Measurements from ENCODE around the gene LAMC3. TPM values are rescaled to one million over a fixed set of nuclear protein-coding genes. Genes with fewer than 3 reads are reported as not detected.

LAMC3 gene
- total RNA-seq (2014; rRNA removed; shearing (Covaris generic)): not detected in 2 replicates

DNA sequence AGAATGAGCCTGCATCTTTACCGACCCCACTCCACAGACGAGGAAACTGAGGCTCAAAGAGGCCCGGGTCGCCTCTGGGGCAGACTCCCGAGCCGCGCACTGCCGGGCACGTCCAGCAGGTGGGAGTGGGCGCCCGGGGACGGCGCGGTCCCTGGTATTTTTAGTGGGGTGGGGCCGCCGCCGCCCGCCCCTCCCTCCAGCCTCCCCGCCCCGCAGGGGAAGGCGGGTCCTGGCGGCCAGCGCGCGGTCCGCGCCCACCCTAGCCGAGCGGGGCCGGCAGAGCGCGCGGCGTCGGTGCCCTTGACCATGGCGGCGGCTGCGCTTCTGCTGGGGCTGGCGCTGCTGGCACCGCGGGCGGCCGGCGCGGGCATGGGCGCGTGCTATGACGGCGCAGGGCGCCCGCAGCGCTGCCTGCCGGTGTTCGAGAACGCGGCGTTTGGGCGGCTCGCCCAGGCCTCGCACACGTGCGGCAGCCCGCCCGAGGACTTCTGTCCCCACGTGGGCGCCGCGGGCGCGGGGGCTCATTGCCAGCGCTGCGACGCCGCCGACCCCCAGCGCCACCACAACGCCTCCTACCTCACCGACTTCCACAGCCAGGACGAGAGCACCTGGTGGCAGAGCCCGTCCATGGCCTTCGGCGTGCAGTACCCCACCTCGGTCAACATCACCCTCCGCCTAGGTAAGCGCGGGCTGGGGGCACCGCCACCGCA is at the start of gene LAMC3:
TSS of gene LAMC3 (plus strand) at position 266 of the 710 bp plus-strand sequence. CDS start at position 307, 41 bp downstream.
- no peak for DNase-seq (ENCODE audit: low spot score)

DNA sequence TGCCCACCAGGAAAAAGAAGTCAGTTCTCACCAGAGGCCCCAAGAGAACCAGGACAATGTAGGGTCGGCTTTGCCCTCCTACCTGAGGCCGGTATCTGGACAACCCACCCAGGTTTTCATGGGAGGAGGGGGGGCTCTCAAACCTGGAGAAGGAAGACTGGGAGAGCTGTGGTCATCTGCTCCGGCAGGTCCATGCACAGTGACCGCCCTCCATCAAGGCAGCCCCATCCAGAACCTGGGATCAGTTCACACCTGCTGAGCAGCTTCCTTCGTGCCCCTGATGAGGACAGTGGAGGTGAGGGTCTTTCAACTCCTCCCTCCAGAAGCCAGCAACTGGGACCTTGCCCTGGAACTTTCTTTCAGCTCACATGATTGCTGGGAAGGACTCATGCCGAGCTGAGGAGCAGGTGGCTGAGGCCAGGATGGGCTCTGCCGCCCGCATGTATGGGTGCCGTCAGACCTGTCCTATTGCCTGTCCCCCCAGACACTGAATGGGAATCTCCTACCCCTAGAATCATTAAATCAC is 49.1 kb upstream of the LAMC3 start:
- DNase-seq (ENCODE audit: low spot score): no peak

GRCh38 chr9:130960522-130961378 is 48.2 kb upstream of the LAMC3 start:
- DNase-seq (ENCODE audit: low spot score): no peak

DNA sequence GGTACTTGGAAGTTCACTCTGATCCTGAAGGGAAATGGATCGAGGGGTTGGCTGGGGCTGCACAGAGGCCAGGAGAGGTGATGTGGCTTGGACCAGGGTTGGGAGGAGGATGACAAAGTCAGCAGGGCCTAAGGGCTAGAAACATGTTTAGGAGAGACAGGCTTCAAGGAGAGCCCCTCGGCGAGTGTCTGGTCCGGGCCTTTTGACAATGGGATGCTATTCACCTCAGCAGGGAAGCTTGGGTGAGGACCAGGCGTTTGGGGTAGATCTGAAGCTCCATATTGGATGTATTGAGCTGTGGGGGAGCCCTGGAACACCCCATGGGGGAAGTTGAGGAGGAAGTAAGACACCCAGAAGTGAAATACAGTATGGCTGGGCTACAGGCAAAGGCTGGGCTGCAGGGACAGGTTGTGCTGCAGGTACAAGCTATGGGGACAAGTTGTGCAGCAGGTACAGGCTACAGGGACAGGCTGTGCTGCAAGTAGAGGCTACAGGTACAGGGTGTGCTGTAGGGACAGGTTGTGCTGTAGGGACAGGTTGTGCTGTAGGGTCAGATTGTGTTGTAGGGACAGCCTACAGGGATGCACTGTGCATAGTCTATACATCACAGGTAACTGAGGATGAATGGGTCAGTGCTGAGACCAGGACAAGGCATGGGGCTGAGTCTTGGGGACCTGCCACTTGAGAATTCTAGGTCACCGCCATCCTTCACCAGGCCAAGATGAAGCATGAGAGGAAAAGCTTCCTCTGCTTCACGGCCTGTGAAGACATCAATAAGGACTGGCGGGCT is 47.3 kb upstream of the LAMC3 start:
- DNase-seq (ENCODE audit: low spot score): no peak

GRCh38 chr9:130962418-130963316 is 46.3 kb upstream of the LAMC3 start:
- peak; percentile 35 for DNase-seq (ENCODE audit: low spot score)

GRCh38 chr9:130963337-130963908 is 45.6 kb upstream of the LAMC3 start:
- DNase-seq (ENCODE audit: low spot score): no peak

GRCh38 chr9:130963916-130964315 is 45.1 kb upstream of the LAMC3 start:
- no peak for DNase-seq (ENCODE audit: low spot score)

DNA sequence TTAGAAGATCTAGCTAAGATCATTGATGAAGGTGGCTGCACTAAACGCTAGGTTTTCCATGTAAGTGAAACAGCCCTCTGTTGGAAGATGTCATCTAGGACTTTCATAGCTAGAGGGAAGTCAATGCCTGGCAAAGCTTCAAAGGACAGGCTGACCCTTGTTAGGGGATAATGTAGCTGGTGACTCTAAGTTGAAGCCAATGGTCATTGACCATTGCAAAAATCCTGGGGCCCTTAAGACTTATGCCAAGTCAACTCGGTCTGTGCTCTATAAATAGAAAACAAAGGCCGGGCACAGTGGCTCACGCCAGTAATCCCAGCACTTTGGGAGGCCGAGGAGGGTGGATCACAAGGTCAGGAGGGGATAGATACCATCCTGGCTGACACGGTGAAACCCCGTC is 43.3 kb upstream of the LAMC3 start:
- no peak for DNase-seq (ENCODE audit: low spot score)

GRCh38 chr9:130970052-130970451 is 38.9 kb upstream of the LAMC3 start:
- DNase-seq (ENCODE audit: low spot score): no peak

GRCh38 chr9:130970855-130971254 is 38.1 kb upstream of the LAMC3 start:
- DNase-seq (ENCODE audit: low spot score): no peak

DNA sequence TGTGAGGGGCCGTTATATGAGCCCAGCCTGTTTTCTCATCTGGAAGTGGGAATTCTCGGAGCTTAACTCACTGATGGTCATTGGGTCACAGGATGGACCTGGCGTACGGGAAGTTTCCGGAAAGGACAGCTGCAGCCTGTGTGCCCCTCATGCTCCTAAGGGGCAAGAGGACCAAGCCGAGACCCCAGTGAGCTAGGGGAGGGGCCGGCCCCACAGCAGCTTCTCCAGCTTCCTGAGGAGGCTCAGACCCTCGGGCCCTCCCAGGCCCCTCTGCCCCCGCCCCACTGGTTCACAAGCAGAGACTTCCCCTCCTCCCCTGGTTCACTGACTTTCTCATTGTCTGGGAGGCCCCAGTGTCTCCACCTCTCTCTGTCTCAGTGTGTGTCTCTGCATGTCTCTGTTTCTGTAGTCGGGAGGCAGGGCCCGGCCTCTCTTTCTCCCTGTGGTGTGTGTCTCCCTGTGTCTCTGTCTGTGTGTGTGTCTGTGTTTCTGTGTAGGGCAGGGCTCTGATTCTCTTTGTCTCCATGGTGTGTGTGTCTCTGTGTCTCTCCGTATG is 37.6 kb upstream of the LAMC3 start:
- no peak for DNase-seq (ENCODE audit: low spot score)

DNA sequence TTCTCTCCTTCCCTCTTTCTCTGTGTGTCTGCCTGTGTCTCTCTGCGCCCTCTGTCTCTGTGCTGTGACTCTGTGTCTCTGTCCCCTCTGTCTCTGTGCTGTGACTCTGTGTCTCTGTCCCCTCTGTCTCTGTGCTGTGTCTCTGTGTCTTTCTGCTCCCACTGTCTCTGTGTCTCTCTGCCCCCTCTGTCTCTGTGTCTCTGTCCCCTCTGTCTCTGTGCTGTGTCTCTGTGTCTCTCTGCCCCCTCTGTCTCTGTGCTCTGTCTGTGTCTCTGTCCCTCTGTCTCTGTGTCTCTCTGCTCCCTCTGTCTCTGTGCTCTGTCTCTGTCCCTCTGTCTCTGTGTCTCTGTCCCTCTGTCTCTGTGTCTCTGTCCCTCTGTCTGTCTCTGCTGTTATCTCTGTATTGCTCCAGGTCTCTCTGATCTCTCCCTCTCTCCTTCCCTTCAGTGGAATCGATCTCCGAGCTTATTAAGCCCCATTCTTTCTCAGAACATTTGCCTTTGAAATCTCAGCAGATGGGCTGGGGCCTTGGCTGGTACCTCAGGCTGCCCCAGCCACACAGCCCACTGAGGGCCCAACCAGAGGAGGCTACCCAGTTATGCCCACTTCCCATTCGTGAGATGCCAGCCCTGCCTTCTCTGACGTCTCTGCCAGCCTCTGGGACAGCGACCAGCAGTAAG is 36.6 kb upstream of the LAMC3 start:
- DNase-seq (ENCODE audit: low spot score): no peak

DNA sequence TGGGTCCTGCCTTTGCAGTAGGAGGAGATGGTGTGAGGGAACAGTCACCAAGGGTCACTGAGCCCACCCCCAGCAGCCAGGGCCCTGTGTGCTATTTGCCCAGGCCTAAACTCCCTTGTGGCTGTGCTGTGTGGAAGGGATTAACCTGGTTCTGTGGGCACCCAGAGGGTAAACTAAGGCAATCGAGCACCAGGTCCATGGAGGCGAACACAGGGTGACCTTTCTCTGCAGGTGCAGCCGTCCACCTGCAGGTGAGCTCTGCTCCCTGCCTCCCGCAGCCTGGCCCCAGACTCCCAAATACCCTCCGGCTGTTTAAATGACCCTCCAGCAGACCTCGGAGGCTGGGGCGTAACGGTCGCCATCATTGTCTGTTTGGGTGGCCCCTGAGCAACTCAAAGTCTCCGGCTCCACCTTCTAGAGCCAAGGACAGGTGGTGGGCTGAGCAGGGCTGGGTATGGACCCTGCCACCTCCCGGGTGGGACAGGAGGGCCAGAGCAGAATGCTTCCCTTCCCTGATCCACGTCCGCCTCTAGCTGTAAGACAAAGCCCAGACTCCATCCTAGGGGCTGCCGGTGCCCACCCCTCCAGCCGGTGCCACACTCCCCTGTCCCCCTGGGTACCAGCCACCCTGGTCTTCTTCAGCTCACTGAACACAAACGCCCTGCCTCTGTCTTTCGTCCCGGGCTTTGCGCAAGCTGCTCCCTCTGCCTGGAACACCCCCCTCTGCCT is 35.9 kb upstream of the LAMC3 start:
- DNase-seq (ENCODE audit: low spot score): no peak

- no peak for DNase-seq (ENCODE audit: low spot score)
Observed at GRCh38 chr9:130973686-130974281, 35.2 kb upstream of the LAMC3 start.

DNA sequence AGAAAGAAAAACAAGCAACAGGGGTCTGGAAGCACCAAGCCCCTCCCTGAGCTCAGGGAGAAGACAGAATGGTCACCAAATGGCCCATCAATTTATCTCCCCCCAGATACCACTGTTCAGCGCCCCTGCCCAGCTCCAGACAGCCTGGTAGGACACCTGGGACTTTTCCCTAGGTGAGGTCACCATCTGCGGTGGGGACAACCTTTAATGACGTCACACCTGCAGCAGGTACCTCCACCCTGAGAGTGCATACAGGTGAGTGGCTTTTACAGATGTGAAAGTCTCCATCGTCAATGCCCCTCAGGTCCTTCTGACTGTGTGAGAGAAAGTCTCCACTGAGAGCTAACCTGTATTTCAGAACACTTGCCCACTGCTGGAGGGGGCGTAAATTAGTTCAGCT is 34.3 kb upstream of the LAMC3 start:
- no peak for DNase-seq (ENCODE audit: low spot score)

DNA sequence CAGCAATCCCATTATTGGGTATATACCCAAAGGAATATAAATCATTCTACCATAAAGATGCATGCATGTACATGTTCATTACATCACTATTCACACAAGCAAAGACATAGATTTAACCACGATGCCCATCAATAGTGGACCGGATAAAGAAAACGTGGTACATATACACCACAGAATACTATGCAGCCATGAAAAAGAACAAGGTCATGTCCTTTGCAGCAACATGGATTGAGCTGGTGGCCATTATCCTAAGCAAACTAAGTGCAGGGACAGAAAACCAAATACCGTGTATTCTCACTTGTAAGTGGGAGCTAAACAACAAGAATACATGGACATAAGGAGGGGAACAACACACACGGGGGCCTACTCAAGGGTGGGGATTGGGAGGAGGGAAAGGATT is 33.8 kb upstream of the LAMC3 start:
- no peak for DNase-seq (ENCODE audit: low spot score)

DNA sequence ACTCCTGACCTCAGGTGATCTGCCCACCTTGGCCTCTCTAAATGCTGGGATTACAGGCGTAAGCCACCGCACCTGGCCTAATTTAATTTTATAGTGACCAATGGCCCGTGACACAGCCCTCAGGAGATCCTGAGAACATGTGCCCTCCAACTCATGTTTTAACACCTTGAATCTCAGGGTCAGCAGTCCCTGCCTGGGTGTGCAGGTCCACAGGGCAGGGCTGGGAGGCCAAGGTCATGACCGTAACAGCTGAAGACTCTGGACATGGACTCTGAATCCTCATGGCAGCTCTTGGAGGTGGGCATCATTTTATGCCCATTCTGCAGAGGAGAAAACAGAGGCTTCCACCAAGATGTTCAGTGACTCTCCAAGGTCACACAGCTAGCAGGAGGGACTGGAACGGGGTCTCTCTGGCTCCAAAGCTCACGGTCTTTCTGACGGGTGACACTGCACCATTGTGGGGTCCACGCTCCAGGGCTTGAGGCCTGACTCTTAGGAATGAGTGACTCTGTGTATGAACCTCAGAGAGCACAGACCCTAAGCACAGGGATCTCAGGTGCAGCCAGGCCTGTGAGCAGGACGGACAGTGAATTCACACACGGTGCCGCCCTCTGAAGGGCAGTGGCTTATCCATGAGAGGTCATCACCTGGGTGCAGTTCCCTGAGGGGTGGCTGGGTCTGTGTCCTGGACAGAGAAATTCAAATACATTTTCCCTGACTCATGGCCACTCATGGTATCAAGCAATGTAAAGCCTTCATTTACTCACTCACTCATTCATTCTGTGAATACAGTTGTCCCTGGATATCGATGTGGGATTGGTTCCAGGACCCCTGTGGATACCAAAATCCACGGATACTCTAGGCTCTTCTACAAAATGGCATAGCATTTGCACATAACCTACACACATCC is 32.8 kb upstream of the LAMC3 start:
- DNase-seq (ENCODE audit: low spot score): no peak

All from HT-29 (cell line).